SK-N-MC (cell line): Measurements from ENCODE around the gene CYBA.

ENCODE experiments used
- FOXP2 ChIP-seq: optimal IDR thresholded peaks from 2 replicates; pipeline ENCODE3; 2011; ENCODE audit warnings: mild to moderate bottlenecking, moderate library complexity; ENCODE audit not compliant: insufficient read depth; ENCODE audit errors: extremely low read length, control extremely low read depth
- POLR2AphosphoS5 ChIP-seq: IDR thresholded peaks from 2 replicates; pipeline ENCODE4 v1.6.1; 2012; ENCODE audit warnings: mild to moderate bottlenecking, low read depth, low read length, borderline replicate concordance

DNA sequence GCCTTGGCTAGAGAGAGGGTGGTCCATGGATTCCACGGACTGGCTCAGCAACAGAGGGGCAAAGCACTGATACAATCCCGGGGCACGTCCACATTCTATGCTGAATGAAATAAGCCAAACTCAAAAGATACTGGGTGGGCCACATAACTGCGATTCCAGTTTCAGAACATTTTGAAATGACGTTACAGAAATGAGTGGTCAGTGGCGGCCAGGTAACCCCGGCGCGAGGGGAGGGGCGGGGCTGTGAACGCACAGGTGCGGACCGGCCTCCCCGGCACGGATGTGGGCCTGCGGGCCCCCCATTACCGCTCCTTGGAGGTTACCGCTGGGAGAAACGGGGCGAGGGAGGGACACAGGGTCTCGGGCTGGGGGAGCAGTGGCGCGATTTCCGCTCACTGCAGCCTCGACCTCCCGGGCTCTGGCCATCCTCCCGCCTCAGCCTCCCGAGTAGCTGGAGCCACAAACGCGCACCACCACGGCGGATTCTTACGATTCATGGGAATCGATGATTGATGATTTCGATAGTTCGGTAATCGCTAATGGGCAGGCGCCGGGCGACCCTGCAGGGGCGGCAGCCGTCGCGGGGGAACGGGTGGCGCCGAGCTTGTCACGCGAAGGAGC is 11.5 kb upstream of the CYBA start:
- TF ChIP-seq POLR2AphosphoS5 (no peak), FOXP2 (no peak)
